KG1 (cell line): ENCODE data around the gene FSIP1.

Source experiments
- DNase-seq: peaks from one replicate; lab custom pipeline; 2025; lab: John Stamatoyannopoulos, UW

FSIP1 gene

DNA sequence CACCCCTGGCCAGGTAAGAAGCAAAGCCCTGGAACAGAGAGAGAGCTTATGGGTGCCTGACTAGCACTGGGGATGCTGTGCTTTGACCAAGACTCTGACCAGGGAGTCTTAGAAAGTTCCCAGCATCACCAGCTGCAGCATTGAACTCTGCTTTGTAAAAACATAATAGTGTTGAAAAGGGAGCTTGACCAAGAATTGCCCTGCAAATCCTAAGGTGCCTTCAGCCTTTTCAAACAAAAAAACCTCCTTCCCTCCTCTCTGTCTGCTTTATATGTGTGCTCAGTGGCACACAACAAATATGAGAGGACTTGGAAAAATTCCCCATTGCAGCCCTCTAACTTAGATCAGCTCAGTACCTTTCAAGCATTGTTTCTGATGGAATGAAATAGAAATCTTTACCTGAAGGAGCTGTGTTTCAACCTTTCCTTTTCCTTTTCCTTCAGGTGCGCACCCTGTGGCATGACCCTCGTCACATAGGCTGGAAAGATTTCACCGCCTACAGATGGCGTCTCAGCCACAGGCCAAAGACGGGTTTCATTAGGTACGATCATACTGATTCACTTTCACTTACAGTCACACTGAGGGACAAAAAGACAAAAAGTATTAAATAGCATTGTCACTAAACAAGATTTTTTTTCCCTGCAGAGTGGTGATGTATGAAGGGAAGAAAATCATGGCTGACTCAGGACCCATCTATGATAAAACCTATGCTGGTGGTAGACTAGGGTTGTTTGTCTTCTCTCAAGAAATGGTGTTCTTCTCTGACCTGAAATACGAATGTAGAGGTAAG lies 188.8 kb downstream of the FSIP1 start:
- DNase-seq: no peak

DNA sequence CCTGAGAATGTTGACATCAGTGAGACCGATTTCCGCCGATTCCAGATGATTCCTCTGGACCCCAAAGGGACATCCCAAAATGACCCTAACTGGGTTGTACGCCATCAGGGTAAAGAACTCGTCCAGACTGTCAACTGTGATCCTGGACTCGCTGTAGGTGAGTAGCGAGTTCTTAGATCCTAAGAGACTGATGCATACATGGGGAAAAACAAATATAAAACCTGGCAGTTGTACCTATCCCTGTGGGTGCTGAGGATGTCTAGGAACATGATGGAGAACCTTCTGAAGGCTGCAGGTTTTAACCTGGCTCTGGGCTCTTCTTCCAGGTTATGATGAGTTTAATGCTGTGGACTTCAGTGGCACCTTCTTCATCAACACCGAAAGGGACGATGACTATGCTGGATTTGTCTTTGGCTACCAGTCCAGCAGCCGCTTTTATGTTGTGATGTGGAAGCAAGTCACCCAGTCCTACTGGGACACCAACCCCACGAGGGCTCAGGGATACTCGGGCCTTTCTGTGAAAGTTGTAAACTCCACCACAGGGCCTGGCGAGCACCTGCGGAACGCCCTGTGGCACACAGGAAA lies 189.5 kb downstream of the FSIP1 start:
- DNase-seq: no peak

DNA sequence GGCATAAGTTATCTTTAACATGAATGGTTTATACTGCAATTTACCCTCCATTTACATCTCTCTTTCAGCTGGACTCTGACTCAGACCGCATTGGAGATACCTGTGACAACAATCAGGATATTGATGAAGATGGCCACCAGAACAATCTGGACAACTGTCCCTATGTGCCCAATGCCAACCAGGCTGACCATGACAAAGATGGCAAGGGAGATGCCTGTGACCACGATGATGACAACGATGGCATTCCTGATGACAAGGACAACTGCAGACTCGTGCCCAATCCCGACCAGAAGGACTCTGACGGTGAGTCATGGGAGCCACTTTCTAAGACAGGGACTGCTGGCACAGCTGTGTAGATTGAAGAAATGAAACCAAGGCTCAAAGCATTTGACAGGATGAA lies 190.1 kb downstream of the FSIP1 start:
- no peak for DNase-seq

DNA sequence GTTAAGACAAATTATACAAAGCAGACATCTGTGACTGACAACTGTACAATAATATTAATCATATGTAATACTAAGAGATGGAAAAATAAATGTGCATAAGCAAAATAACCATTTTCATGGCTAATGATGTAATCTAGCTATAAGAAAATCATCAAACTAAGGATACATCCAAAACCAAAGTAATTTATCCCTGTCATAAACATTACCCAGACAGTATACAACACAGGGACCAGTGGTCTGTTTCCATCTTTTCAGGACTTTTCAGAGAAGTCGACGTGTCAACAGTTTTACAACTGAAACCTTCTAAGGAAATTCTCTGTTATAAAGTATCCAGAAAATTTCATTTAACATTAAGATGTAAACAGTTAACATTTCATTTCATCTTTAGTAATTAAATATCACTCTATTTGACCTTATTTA lies 190.7 kb downstream of the FSIP1 start:
- no peak for DNase-seq

DNA sequence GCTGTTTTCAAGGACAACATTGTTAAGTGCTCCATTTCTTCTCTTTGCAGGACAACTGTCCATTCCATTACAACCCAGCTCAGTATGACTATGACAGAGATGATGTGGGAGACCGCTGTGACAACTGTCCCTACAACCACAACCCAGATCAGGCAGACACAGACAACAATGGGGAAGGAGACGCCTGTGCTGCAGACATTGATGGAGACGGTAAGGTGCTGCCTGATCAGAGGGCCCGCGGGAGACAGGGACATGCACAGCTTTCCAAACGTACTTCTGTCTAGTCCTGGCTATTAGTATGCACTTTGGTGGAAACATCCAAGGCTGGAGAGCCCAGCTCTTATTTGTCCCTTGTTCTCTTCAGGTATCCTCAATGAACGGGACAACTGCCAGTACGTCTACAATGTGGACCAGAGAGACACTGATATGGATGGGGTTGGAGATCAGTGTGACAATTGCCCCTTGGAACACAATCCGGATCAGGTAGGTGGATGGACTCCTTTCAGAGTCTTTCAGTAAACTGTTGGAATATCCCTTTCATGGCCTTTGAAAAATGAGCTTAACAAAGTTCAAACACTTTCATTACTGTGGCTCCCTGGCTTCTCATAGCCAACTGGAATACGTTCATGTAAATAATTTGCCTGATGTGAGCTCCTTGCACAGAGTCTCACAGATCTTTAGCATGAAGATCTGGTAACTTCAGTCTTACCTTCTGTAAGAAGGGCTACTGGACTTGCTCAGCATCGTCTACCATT lies 191.3 kb downstream of the FSIP1 start:
- DNase-seq: no peak

DNA sequence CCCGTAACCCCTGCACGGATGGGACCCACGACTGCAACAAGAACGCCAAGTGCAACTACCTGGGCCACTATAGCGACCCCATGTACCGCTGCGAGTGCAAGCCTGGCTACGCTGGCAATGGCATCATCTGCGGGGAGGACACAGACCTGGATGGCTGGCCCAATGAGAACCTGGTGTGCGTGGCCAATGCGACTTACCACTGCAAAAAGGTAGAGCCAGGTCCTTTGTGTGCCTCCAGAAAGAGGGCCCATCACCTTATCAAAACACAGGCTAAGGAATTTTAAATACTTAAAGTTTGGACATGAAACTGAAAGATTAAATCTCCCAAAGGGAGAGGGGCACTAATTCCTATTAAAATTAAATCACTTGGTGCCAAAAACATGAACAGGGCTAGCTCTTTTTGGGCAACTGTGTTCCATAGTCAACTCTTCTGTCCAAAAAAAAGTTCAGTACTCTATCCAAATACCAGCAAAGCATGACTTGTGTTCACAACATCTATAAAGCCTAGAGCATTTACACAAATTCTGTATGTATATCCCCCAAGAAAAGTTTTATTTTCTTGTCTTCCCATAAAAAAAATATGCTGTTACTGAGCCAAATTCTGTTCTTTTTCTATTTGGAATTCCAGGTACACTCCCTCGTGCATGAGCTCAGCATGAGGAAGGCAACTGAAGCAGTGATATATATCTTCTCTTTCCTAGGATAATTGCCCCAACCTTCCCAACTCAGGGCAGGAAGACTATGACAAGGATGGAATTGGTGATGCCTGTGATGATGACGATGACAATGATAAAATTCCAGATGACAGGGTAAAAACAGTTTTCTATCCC lies 192.6 kb downstream of the FSIP1 start:
- no peak for DNase-seq

DNA sequence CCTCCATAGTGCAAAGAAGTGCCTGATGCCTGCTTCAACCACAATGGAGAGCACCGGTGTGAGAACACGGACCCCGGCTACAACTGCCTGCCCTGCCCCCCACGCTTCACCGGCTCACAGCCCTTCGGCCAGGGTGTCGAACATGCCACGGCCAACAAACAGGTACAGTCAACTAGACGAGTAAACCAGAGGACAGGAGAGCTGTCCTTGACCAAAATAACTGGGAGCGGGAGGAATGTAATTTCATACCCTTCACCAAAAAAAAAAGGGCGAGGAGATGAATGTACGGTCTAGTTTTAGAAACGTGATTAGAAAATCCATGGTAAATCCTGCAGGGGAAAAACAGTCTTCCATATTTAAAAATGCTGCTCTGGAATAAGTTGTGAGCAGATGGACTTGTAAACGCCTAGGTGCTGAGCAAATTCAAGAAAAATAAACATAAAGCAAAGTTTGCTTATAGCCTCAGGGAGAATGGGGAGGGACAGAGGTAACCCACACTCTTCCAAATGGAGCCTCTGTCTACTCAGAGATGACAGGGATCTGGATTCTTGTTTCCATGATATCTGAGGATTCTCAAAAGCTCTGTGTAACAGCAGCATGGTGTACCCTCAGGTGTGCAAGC lies 193.3 kb downstream of the FSIP1 start:
- DNase-seq: no peak

DNA sequence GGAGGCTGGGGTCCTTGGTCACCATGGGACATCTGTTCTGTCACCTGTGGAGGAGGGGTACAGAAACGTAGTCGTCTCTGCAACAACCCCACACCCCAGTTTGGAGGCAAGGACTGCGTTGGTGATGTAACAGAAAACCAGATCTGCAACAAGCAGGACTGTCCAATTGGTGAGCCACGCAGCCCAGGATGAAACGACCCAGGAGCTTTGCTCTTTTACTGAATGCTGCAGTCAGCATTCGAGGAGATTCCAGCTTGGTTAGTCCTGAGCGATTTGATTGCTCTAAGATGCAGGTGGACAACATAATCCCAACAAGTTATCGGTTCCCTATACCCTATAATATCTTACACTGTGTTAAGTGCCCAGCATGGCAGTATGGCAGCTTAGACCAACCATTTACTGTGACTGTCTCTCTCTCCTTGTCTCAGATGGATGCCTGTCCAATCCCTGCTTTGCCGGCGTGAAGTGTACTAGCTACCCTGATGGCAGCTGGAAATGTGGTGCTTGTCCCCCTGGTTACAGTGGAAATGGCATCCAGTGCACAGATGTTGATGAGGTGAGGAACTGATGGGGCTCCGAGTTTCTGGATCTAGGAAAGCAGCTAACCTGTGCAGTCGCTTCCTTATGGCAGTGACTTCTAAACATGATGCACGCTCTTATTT lies 194.0 kb downstream of the FSIP1 start:
- no peak for DNase-seq

DNA sequence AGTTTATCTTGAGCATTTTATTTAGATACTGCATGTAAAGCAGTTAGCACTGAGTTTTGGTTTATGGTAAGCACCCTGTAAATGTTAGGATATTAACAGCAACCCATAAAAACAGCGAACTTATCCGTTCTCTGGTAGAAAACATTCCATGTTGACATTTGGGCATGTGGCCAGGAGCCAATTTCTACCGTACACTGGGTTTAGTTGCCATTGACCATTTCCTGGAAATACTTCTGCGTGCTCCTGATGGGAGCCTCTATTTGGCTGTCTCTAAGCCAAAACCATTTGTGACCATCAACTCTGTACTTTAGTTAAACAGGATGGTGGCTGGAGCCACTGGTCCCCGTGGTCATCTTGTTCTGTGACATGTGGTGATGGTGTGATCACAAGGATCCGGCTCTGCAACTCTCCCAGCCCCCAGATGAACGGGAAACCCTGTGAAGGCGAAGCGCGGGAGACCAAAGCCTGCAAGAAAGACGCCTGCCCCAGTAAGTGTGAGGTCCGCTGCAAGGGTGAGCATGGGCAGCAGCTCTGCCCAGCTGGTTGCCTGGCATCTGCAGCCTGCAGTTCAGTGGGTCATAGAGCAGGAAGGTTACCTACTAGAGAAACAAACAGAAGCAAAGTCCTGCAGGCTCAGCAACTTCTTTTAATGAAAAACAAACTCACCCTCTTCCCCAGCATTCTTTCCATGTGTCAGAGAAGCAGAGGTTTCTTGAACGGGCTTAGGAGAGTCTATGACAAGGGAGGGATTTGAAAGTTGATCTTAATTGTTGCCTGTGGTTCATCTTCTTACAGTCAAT lies 194.7 kb downstream of the FSIP1 start:
- DNase-seq: no peak

DNA sequence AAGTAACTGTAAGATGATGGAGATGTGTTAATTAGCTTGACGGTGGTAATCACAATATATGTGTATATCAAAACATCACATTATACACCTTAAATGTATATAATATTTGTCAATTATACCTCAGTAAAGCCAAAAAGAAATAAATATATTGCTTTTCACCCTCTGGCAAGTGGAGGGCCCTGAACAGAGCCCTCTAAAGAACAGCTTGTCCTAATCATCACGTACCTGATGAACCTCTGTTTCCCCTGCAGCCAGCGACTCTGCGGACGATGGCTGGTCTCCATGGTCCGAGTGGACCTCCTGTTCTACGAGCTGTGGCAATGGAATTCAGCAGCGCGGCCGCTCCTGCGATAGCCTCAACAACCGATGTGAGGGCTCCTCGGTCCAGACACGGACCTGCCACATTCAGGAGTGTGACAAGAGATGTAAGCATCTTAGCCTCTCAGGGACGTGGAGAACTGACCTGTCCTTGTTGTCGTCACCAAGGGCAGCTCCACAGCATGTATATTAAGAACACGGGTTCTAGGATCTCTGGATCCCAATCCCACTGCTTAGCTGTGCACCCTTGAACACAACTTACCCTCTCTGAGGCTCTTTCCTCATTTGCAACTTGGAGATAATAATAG lies 195.4 kb downstream of the FSIP1 start:
- DNase-seq: no peak

DNA sequence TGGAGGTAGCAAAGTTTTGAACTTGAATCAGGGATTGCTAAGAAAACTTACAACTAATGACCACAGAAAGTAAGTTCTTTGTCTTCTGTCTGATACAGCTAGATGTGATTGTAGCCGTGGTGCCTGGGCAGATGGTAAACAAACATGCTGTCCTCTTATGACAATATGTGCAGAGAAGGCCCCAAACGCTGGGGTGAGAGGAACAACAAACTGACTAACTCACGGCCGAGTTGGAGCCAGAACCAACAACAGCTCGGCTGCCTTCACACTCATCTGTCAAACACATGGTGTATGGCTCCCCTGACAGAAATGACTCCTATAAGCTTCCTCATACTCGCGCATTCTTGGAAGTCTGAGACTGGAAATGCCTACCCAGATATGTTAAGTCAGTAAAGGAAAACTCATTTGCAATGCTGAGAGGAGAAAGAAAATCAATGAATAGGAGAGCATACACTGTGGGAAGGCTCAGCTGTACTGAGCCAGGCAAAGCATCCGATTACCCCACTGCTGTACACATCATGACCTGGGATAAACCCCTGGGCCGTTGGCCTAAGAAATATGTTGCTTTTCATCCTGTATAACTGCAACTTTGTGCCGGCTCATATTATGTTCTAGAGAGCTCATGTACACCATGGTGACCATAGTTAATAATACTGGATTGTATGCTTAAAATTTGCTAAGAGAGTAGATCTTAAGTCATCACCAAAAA lies 196.1 kb downstream of the FSIP1 start:
- DNase-seq: no peak

DNA sequence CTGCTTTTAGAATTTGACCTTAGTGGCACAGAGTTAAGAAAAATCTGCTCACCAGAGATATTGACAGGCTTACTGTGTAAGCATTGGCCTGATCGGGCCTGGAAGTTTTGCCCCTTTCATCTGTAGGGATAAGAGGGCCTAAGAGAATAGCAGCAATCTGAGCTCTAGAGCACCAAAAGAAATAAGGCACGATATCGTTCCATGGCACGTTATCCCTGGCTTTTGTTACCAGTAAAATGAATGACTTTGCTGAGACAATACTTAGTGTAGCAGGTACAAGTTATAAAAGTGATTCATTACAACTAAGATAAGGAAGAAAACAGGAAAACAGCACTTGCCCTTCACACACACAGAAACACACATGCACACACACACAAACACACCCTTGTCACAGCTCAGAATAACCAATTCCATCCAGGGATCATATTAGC lies 196.8 kb downstream of the FSIP1 start:
- DNase-seq: no peak

DNA sequence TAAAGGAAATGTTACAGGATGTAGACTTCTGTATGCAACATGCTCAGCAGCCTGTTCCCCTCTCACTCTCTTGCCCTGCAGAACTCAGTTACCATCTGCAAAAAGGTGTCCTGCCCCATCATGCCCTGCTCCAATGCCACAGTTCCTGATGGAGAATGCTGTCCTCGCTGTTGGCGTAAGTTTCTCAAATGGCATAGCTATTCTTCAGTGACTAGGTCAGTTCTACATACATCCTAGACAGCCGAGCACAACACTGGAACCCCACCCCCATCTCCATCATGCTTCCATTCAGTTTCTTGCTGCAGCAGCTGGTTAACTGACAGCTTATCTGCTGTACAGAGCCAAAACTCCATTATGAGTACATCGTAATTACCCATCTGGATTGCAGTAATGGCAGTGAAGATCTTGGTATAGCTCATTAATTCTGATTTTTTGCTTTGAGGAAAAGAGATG lies 197.2 kb downstream of the FSIP1 start:
- no peak for DNase-seq

DNA sequence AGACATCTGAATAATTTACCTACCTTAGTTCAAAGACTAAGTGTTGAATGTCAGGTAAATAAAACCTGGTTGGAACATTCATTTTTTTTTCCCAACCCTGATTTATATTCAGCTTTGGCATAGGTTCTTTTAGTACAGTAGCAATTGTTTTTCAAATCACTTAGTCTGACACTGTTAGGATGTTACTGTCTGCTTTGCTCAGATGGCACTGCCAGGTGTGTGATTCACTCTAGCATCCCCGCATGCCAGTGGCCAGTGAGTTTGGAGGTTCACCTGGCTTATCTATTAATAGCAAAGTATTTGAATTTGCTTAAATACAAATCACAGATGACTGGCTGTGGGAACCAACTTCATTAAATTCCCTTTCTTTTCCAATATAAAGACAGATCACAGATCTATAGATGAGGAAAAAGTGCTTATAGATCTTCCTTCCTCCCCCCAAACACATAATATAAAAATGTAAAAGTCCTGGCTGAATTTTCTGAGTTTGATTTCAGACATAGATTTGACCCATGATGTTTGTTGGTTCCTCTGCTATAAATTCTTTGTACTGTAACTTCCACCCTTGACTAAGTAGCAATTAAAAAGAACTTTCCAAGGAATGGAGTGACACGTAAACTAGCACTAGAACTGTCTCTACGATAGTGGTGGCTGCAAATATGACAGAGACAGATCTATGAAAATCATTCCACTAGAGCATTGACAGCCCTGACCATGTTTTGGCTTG lies 197.8 kb downstream of the FSIP1 start:
- DNase-seq: no peak

DNA sequence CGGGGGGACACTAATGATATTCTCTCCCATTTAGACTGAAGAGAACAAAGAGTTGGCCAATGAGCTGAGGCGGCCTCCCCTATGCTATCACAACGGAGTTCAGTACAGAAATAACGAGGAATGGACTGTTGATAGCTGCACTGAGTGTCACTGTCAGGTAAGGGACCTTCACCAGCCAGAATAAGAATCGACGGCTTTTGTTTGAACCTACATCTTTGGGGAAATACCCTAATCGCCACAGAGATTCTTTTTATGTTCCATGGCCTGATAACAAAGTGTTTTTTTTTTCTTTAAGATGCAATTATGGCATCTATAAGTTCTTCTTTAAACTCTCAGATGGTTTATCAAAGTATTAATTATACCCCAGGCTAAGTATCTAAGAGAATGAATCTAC lies 198.4 kb downstream of the FSIP1 start:
- DNase-seq: no peak

DNA sequence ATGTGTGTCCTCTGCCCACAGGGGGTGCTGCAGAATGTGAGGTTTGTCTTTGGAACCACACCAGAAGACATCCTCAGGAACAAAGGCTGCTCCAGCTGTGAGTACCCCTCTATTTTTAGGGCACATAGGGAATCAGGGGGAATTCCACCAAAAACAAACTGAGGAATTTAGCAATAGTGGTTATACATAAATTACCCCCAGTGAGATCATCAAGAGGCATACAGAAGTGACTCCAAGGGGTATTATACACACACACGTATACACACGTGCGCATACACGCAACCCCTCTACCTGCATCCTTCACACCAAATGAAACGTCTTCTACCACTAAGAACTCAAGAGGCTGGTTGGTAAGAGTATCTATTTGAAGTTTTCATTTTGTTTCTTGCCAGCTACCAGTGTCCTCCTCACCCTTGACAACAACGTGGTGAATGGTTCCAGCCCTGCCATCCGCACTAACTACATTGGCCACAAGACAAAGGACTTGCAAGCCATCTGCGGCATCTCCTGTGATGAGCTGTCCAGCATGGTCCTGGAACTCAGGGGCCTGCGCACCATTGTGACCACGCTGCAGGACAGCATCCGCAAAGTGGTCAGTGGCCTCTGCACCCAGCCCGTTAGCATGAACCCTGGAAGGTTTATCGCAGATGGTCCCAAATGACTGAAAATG lies 198.9 kb downstream of the FSIP1 start:
- DNase-seq: no peak

DNA sequence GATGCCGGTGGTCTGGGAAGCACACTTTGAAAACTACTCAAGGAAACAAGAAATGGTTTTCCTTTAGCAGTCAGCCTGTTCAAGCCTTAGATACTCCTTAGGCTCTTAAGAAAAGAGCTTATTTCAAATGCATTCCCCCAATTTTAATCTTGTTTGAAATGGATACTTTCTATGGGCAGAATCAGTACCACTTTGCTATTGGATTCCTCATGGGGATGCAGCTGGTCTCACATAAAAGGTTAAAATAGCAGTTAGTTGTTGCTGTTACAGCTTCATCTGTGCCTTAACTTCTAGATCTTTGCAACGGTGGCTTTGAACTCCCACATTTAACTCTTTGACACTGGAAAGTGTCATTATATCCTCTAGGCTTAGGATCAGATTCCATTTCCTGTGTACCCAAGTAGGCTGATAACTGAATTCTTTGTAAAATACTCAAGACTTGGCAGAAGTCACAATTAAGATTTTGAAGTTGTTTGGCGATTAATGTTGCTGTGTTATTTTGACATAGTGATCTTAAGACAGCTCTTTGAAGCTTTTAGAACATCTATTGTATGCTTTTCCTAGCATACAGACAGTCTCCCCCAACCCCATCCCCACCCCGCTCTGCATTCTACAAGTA lies 199.6 kb downstream of the FSIP1 start:
- no peak for DNase-seq
